Caco-2 (cell line): ENCODE results near the gene MRPL42. TPM values are rescaled to one million over a fixed set of nuclear protein-coding genes. Genes with fewer than 3 reads are reported as not detected.

Source experiments
- BruUV-seq: library from RNA; stranded (reverse); fragments of 400-500 nt; replicated peaks from 2 replicates; lab custom pipeline; 2021; lab: Mats Ljungman, UMichigan
- CTCF ChIA-PET: fragments of 300-600 bp; sonication (Branson Sonifier 250); formaldehyde crosslinking; loops from one replicate; lab custom pipeline; 2022; ENCODE audit warnings: antibody characterized with exemption; lab: Charles Lee
- POLR2A ChIA-PET: fragments of 300-600 bp; sonication (Branson Sonifier 250); formaldehyde crosslinking; loops from one replicate; lab custom pipeline; 2022; ENCODE audit warnings: antibody characterized with exemption; lab: Charles Lee
- DNase-seq, 2 experiments: peaks; one replicate each; pipeline versions ENCODE4 v3.0.0 to v3.0.0-alpha.2; 2020 to 2022
- H3K27me3 ChIP-seq: replicated peaks from 2 replicates; pipeline ENCODE4 v1.6.0; 2011; ENCODE audit warnings: low read length; ENCODE audit not compliant: control insufficient read depth, insufficient read depth
- H3K36me3 ChIP-seq: 2 replicates; pipeline ENCODE4 v1.5.1; 2011; ENCODE audit warnings: low read length; ENCODE audit not compliant: control insufficient read depth, insufficient read depth
- H3K4me1 ChIP-seq: fragments of 250-450 bp; sonication (Bioruptor Pico); 2 replicates; pipeline ENCODE4 v1.5.1; 2020; ENCODE audit warnings: mild to moderate bottlenecking
- H3K4me3 ChIP-seq: 2 replicates; pipeline ENCODE4 v1.5.1; 2011; ENCODE audit warnings: low read depth, mild to moderate bottlenecking, control low read depth, low read length
- H3K9me3 ChIP-seq: fragments of 250-450 bp; sonication (Bioruptor Pico); 2 replicates; pipeline ENCODE4 v1.5.1; 2020; ENCODE audit warnings: mild to moderate bottlenecking, moderate library complexity
- H3K27ac Mint-ChIP-seq: one replicate; pipeline ENCODE4 v1.8.0; 2022; ENCODE audit warnings: mixed read lengths; ENCODE audit not compliant: unreplicated experiment
- H3K27me3 Mint-ChIP-seq: one replicate; pipeline ENCODE4 v1.8.0; 2022; ENCODE audit warnings: mixed read lengths; ENCODE audit not compliant: insufficient read depth, unreplicated experiment
- H3K36me3 Mint-ChIP-seq: one replicate; pipeline ENCODE4 v1.8.0; 2022; ENCODE audit warnings: mild to moderate bottlenecking, mixed read lengths; ENCODE audit not compliant: insufficient read depth, unreplicated experiment
- H3K4me1 Mint-ChIP-seq: one replicate; pipeline ENCODE4 v1.8.0; 2022; ENCODE audit warnings: low read depth, mixed read lengths; ENCODE audit not compliant: unreplicated experiment
- H3K4me3 Mint-ChIP-seq: one replicate; pipeline ENCODE4 v1.8.0; 2022; ENCODE audit warnings: mild to moderate bottlenecking, moderate library complexity, mixed read lengths; ENCODE audit not compliant: unreplicated experiment
- H3K9me3 Mint-ChIP-seq: one replicate; pipeline ENCODE4 v1.8.0; 2022; ENCODE audit warnings: mixed read lengths; ENCODE audit not compliant: unreplicated experiment
- intact Hi-C: fragments of 100-400 bp; cut with micrococcal nuclease; formaldehyde crosslinking; loops from one replicate; pipeline ENCODE4 v1.10.0; 2022; ENCODE audit not compliant: unreplicated experiment
- total RNA-seq: library from RNA; stranded (reverse); gene quantifications from 2 replicates; pipeline ENCODE4 v1.2.3, GENCODE V29; 2022
- TF ChIP-seq, protein P1 (sequence below), 2 experiments: fragments of 200-600 bp in 1 of 2; IDR thresholded peaks; 1 replicate in 1 of 2; 2 replicates in 1 of 2; pipeline versions ENCODE4 v1.5.1 to v1.8.0; 2011 to 2022; ENCODE audit warnings: antibody characterized with exemption in 1 of 2, control low read depth in 1 of 2, inconsistent platforms in 1 of 2, low read depth in 1 of 2, low read length in 1 of 2, mild to moderate bottlenecking in 1 of 2, moderate library complexity in 1 of 2; ENCODE audit not compliant: insufficient read depth in 1 of 2, severe bottlenecking in 1 of 2, unreplicated experiment in 1 of 2

Gene MRPL42
- total RNA-seq, 1 experiment from 2014 or later, result 77.0 TPM

DNA sequence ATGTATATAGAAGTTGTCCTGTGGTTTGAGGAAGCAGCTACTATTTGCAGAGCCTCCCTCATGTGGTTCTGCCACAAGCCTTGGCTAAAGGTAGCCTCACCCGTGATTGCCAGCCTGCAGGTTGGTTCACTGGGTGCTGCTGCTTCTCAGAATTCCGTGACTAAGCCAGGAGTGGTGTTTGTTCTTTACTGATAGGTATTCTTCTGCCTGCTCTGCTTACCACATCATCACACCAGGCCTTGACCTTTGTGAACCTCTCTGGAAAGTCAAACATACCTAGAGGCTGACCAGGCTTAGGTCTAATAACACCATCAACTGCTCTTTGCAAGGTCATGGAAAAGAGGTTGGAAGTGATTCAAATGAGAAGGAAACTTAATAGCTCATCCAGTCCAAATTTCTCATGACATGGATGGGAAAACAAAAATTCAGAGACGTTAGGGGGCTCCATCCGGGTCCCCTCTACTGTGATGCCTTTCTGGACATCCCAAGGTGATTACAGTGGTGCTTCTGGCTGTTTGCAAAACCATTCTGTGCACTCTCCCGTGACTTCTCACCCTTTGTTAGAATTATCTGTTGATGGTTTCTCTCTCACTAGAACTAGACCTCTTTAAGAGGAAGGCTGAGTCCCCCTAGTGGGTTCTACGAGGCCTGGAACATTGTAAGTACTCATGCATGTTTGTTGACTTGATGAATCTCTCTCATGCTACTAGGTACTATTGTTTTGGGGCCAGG is 96.7 kb downstream of the MRPL42 start:
- H3K4me3 Mint-ChIP-seq, result peak overlapping the region; percentile 47
- H3K27ac Mint-ChIP-seq, result peak overlapping the region; percentile 64
- Histone ChIP-seq H3K4me3 (no peak overlapping the region), H3K27me3 (no peaks in the 10 kb centered on the region), H3K4me1 (peaks cover 31% of the 10 kb centered on the region), H3K36me3 (no peaks in the 10 kb centered on the region), H3K9me3 (peaks cover 3% of the 10 kb centered on the region)
- no peaks in the 10 kb centered on the region for H3K27me3 Mint-ChIP-seq
- H3K9me3 Mint-ChIP-seq, result peaks cover 4% of the 10 kb centered on the region
- intact Hi-C loops, result loop anchor here (1.0 to 2.0 kb wide), 4 partner anchors 15 to 577 kb away; no protein-coding TSS in a partner anchor
- POLR2A ChIA-PET, result interaction anchor here (0.6 kb wide), 1 partner anchor 37 kb away, joined by 3 read pairs; no protein-coding TSS in a partner anchor
- peaks cover 33% of the 10 kb centered on the region for H3K4me1 Mint-ChIP-seq
- no TSS peak for BruUV-seq
- CTCF ChIA-PET, result interaction anchor here (1.4 to 1.7 kb wide), 2 partner anchors 37 to 62 kb away, joined by 3 to 6 read pairs; no protein-coding TSS in a partner anchor
- TF ChIP-seq, protein P1, sequence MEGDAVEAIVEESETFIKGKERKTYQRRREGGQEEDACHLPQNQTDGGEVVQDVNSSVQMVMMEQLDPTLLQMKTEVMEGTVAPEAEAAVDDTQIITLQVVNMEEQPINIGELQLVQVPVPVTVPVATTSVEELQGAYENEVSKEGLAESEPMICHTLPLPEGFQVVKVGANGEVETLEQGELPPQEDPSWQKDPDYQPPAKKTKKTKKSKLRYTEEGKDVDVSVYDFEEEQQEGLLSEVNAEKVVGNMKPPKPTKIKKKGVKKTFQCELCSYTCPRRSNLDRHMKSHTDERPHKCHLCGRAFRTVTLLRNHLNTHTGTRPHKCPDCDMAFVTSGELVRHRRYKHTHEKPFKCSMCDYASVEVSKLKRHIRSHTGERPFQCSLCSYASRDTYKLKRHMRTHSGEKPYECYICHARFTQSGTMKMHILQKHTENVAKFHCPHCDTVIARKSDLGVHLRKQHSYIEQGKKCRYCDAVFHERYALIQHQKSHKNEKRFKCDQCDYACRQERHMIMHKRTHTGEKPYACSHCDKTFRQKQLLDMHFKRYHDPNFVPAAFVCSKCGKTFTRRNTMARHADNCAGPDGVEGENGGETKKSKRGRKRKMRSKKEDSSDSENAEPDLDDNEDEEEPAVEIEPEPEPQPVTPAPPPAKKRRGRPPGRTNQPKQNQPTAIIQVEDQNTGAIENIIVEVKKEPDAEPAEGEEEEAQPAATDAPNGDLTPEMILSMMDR (IDR thresholded peaks at IDR 0.05; ENCODE audit: insufficient read depth in 1 of 2, low read depth in 1 of 2, low read length in 1 of 2, severe bottlenecking in 1 of 2, unreplicated experiment in 1 of 2), result no peak
- H3K36me3 Mint-ChIP-seq, result peaks cover 33% of the 10 kb centered on the region
- DNase-seq, result peak; percentile 82 to 85

DNA sequence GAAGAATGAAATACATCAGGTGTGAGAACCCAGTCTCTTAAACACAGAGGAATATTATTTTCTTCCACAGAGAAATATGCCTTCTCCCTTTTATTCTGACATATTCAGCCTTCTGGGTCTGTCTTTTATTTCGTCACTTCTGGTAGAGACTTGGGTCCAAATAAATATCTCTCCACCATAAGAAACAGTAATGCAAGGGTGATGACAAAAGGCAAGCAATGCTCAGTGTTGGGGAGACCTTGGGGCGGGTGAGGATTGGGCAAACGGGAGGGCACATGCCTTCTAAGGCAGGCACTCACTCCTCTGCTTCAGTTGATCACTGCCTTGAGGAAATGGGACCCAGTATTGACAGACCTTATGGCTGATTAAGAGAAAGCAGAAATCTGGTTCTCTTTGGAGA is 98.4 kb downstream of the MRPL42 start:
- H3K4me1 ChIP-seq, result peaks cover 33% of the 10 kb centered on the region
- intact Hi-C loops, result loop anchor here (2.0 kb wide), 3 partner anchors 17 to 579 kb away; no protein-coding TSS in a partner anchor
- H3K9me3 ChIP-seq, result peaks cover 3% of the 10 kb centered on the region; the same call in 1 of the 2 replicates
- ChIA-PET POLR2A (no interaction called here), CTCF (no interaction called here)
- no TSS peak for BruUV-seq
- Mint-ChIP-seq H3K27me3 (no peaks in the 10 kb centered on the region), H3K4me3 (no peak overlapping the region), H3K4me1 (peaks cover 33% of the 10 kb centered on the region), H3K9me3 (no peaks in the 10 kb centered on the region), H3K36me3 (peaks cover 38% of the 10 kb centered on the region), H3K27ac (no peak overlapping the region)
- TF ChIP-seq, protein P1 (IDR thresholded peaks at IDR 0.05; ENCODE audit: insufficient read depth in 1 of 2, low read depth in 1 of 2, low read length in 1 of 2, severe bottlenecking in 1 of 2, unreplicated experiment in 1 of 2), result no peak
- DNase-seq, result no peak
- H3K4me3 ChIP-seq, result no peak overlapping the region
- no peaks in the 10 kb centered on the region for H3K36me3 ChIP-seq
- H3K27me3 ChIP-seq, result no peaks in the 10 kb centered on the region

Other genes starting within 250 kb of the MRPL42 start
- 236 TPM in 2 replicates for gene NUDT4, start 89.6 kb upstream of the MRPL42 start, total RNA-seq
- 146 and 153 TPM in 2 replicates for gene UBE2N, start 25.6 kb upstream of the MRPL42 start, total RNA-seq
- gene SOCS2, start 105.2 kb downstream of the MRPL42 start, total RNA-seq, result 95.4 and 96.6 TPM in 2 replicates
- 29.2 and 30.6 TPM in 2 replicates for gene CRADD, start 209.9 kb downstream of the MRPL42 start, total RNA-seq